Sigmoid colon (tissue), 4 donors: ENCODE results near the gene HSPA1L.

ENCODE experiments used
- CTCF ChIP-seq, 4 experiments: fragments of 450-650 bp in 3 of 4; fragments of 200-600 bp in 1 of 4; IDR thresholded peaks; one replicate each; pipeline ENCODE4 v1.5.1; 2016 to 2019; ENCODE audit warnings: antibody characterized with exemption in 4 of 4, mild to moderate bottlenecking in 3 of 4, moderate library complexity in 2 of 4
- POLR2A ChIP-seq, 2 donors: fragments of 450-650 bp; IDR thresholded peaks; one replicate each; pipeline ENCODE4 v1.6.1; 2016; ENCODE audit warnings: antibody characterized with exemption in 2 of 2, mild to moderate bottlenecking in 2 of 2, moderate library complexity in 2 of 2
- POLR2AphosphoS5 ChIP-seq, 4 donors: sonication (generic); formaldehyde crosslinking; IDR thresholded peaks; one replicate each; pipeline ENCODE4 v1.6.1; 2017; ENCODE audit warnings: antibody characterized with exemption in 4 of 4

- TF ChIP-seq POLR2A (IDR thresholded peaks at IDR 0.05) = peak; percentile 42 to 70
- peak; percentile 65 to 85 (median 80) for TF ChIP-seq POLR2AphosphoS5 (IDR thresholded peaks at IDR 0.05)
- no peak for TF ChIP-seq CTCF (IDR thresholded peaks at IDR 0.05)
Observed at GRCh38 chr6:31834367-31835250, 19.5 kb upstream of the HSPA1L start.
